Adrenal gland (tissue), 12 donors: ENCODE data around the gene SCN1B. TPM values are rescaled to one million over a fixed set of nuclear protein-coding genes. Genes with fewer than 3 reads are reported as not detected.

Experiments used
- DNase-seq, 7 donors: peaks; one replicate each; pipeline ENCODE4 v3.0.0-alpha.2; 2019 to 2020
- H3K27ac ChIP-seq, 5 donors: fragments of 200-600 bp; sonication (generic) in 4 of 5; 1 replicate in 3 of 5; 2 replicates in 2 of 5; pipeline versions ENCODE4 v1.5.1 to v1.8.0; 2016 to 2020; ENCODE audit warnings: mild to moderate bottlenecking in 1 of 5
- H3K27me3 ChIP-seq: fragments of 200-600 bp; 2 replicates; pipeline ENCODE4 v1.8.0; 2021
- H3K36me3 ChIP-seq, 2 donors: fragments of 200-600 bp; replicated peaks in 1 of 2; 1 replicate in 1 of 2; 2 replicates in 1 of 2; pipeline versions ENCODE4 v1.5.1 to v1.8.0; 2018 to 2022
- H3K4me1 ChIP-seq, 2 donors: fragments of 200-600 bp; replicated peaks in 1 of 2; 1 replicate in 1 of 2; 2 replicates in 1 of 2; pipeline versions ENCODE4 v1.5.1 to v1.8.0; 2018 to 2021
- H3K4me3 ChIP-seq, 4 donors: fragments of 200-600 bp; sonication (generic) in 3 of 4; one replicate each; pipeline ENCODE4 v1.5.1; 2016 to 2018
- H3K9me3 ChIP-seq, 3 donors: fragments of 200-600 bp; sonication (generic) in 1 of 3; replicated peaks in 1 of 3; 1 replicate in 2 of 3; 2 replicates in 1 of 3; pipeline versions ENCODE4 v1.5.1 to v1.8.0; 2016 to 2021
- POLR2A ChIP-seq, 2 donors: fragments of 450-650 bp; IDR thresholded peaks; one replicate each; pipeline ENCODE4 v1.6.1; 2017; ENCODE audit warnings: antibody characterized with exemption in 2 of 2, mild to moderate bottlenecking in 2 of 2, moderate library complexity in 1 of 2
- WGBS, 4 donors: extraction: QIAGEN DNeasy Blood & Tissue Kit in 2 of 4; methylation state at CpG; one replicate each; pipeline versions ENCODE4 v1.1.5 to v1.1.7; 2013 to 2017; 5-methylcytosine and 5-hydroxymethylcytosine counted together
- intact Hi-C, 2 donors: fragments of 100-400 bp; cut with DNase I; formaldehyde crosslinking; loops; one replicate each; pipeline versions ENCODE4 v1.14.1 to v1.15.0; 2022 to 2023
- polyA plus RNA-seq, 3 donors: library from polyadenylated mRNA; stranded (reverse); fragments of 200-250 nt in 2 of 3; fragments of 350-450 nt in 1 of 3; fragmentation: Illumina TruSeq in 1 of 3; extraction: RNeasy Lipid Tissue Mini Kit (QIAGEN cat#74804) in 1 of 3; gene quantifications; one replicate each; pipeline ENCODE4 v1.2.3, GENCODE V29; 2013 to 2014
- total RNA-seq, 9 donors: library from RNA; depleted of rRNA in 4 of 9; stranded (reverse); fragments of >200 nt in 4 of 9; fragments of 120-200 nt in 1 of 9; fragmentation: NEBNext Ultra II Directional in 1 of 9; extraction: Animal tissue kit (Norgen Biotek cat#: 25700) in 1 of 9; gene quantifications; one replicate each; pipeline versions ENCODE4 v1.1.0 to v1.2.4, GENCODE V29; 2013 to 2023
- TF ChIP-seq, protein P1 (sequence below), 6 experiments: fragments of 450-650 bp in 4 of 6; fragments of 200-600 bp in 2 of 6; sonication (generic) in 1 of 6; IDR thresholded peaks; 1 replicate in 5 of 6; 2 replicates in 1 of 6; pipeline versions ENCODE4 v1.5.1 to v1.8.0; 2016 to 2021; ENCODE audit warnings: antibody characterized with exemption in 6 of 6, mild to moderate bottlenecking in 2 of 6, moderate library complexity in 1 of 6
- donor health status: healthy with polysubstance abuse.
- donor health status: Bipolar disorder and iron deficiency.
- donor health status: DM: yes; HTN: yes; CAD: no.
- donor health status: DM: no; HTN: no; CAD: no.
- donor health status: DM: no; HTN: no; CAD: no.
- donor health status: DM: yes; HTN: yes; CAD: no.

Gene SCN1B
- total and polyA plus RNA-seq, 12 donors: 0.83 to 34.5 (median 13.8) TPM

DNA sequence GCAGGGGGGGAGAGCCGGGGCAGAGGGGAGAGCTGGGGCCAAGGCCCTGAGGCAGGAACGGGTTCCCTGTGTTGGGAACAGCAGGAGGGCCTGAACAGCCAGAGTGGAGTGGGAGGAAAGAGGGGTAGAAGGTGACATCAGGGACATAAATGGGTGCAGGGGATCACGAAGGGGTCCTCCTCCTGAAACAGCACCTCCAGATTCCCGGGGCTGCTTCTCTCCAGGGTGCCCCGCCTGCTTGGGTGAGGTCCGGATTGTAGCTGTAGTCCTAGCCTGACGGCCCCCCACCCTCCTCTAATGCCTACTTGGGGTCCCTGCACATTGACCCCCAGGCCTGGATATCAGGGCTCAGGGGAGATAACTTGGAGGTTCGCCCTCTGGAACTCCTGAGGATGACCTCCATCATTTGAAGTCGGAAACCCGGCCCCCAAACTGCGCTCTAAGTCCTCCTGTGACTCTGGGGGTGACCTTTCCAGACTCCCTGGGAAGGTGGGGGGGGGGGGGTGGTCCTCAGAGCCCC lies 473 bp upstream of the SCN1B start:
- Histone ChIP-seq H3K4me1 (peaks cover 5 to 9% of the 10 kb centered on the region in 2 donors), H3K27ac (peak overlapping the region in 1 of 5 donors; percentile 74), H3K9me3 (no peaks in the 10 kb centered on the region), H3K4me3 (peak overlapping the region in 1 of 4 donors; percentile 81), H3K36me3 (peaks cover 0 to 27% of the 10 kb centered on the region in 2 donors), H3K27me3 (no peaks in the 10 kb centered on the region)
- no peak for DNase-seq
- no peak for TF ChIP-seq POLR2A (IDR thresholded peaks at IDR 0.05)
- TF ChIP-seq, protein P1, sequence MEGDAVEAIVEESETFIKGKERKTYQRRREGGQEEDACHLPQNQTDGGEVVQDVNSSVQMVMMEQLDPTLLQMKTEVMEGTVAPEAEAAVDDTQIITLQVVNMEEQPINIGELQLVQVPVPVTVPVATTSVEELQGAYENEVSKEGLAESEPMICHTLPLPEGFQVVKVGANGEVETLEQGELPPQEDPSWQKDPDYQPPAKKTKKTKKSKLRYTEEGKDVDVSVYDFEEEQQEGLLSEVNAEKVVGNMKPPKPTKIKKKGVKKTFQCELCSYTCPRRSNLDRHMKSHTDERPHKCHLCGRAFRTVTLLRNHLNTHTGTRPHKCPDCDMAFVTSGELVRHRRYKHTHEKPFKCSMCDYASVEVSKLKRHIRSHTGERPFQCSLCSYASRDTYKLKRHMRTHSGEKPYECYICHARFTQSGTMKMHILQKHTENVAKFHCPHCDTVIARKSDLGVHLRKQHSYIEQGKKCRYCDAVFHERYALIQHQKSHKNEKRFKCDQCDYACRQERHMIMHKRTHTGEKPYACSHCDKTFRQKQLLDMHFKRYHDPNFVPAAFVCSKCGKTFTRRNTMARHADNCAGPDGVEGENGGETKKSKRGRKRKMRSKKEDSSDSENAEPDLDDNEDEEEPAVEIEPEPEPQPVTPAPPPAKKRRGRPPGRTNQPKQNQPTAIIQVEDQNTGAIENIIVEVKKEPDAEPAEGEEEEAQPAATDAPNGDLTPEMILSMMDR (IDR thresholded peaks at IDR 0.05): no peak
- 13 to 29% (median 20%) methylated on average over 9 to 11 of the region's 11 CpGs for WGBS, 4 donors
- intact Hi-C loops: no loop called here

GRCh38 chr19:35031072-35031881 lies 1.0 kb downstream of the SCN1B start:
- H3K9me3 ChIP-seq: no peaks in the 10 kb centered on the region
- peak overlapping the region in 1 of 5 donors; percentile 74 for H3K27ac ChIP-seq
- TF ChIP-seq, protein P1 (IDR thresholded peaks at IDR 0.05): no peak
- no peak for TF ChIP-seq POLR2A (IDR thresholded peaks at IDR 0.05)
- WGBS, 4 donors: 7 to 9% (median 8%) methylated on average over 23 to 31 of the region's 31 CpGs
- H3K4me1 ChIP-seq: peaks cover 5 to 9% of the 10 kb centered on the region in 2 donors
- DNase-seq: peak in 1 of 7 donors; percentile 50
- peaks cover 0 to 12% of the 10 kb centered on the region in 2 donors for H3K36me3 ChIP-seq
- no peaks in the 10 kb centered on the region for H3K27me3 ChIP-seq
- H3K4me3 ChIP-seq: peak overlapping the region in 3 of 4 donors; percentile 11 to 81 (median 37)
- intact Hi-C loops: no loop called here

DNA sequence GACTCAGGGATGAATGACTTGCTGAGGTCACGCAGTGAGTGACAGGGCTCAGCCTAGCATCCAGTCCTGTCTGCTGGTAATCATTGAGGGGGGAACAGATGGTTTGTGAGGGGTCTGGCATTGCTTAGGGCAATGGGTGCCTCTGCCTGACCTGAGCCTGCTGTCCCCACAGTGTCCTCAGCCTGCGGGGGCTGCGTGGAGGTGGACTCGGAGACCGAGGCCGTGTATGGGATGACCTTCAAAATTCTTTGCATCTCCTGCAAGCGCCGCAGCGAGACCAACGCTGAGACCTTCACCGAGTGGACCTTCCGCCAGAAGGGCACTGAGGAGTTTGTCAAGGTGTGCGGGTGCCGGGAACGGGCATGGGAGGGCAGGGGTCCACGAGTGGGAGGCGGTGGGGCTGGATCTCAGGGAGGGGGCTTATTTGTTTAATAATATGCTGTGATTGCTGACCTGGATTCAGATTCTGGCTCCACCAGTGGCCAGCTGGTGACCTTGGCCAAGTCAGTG lies 2.1 kb downstream of the SCN1B start:
- no peak overlapping the region for H3K27ac ChIP-seq
- intact Hi-C loops: no loop called here
- H3K27me3 ChIP-seq: no peaks in the 10 kb centered on the region
- DNase-seq: no peak
- TF ChIP-seq, protein P1 (IDR thresholded peaks at IDR 0.05): no peak
- H3K4me1 ChIP-seq: peaks cover 5 to 9% of the 10 kb centered on the region in 2 donors
- no peak overlapping the region for H3K4me3 ChIP-seq
- H3K36me3 ChIP-seq: peaks cover 0 to under 1% of the 10 kb centered on the region in 2 donors
- H3K9me3 ChIP-seq: no peaks in the 10 kb centered on the region
- 79 to 90% (median 86%) methylated on average over 17 of the region's 17 CpGs for WGBS, 4 donors
